Small intestine (tissue), 7 donors: ENCODE measurements around the gene TMEM156. TPM values are rescaled to one million over a fixed set of nuclear protein-coding genes. Genes with fewer than 3 reads are reported as not detected.
"Not testable (repeated sequence)": the region's sequence is repeated elsewhere in the genome, so short reads cannot be mapped to it uniquely, and the experiment has no call there.

ENCODE experiments used
- DNase-seq, 2 donors: peaks; one replicate each; pipeline versions ENCODE4 v3.0.0 to v3.0.0-alpha.2; 2013
- FAIRE-seq: peaks from 2 replicates; lab custom pipeline; 2012; peaks lifted over from hg19 to GRCh38; lab: Jason Lieb, UNC
- H3K27ac ChIP-seq, 3 donors: one replicate each; pipeline ENCODE4 v1.5.1; 2013; ENCODE audit warnings: low read length in 2 of 3, mild to moderate bottlenecking in 2 of 3, control low read depth in 1 of 3, inconsistent platforms in 1 of 3, low read depth in 1 of 3, moderate library complexity in 1 of 3
- H3K27me3 ChIP-seq, 3 donors: one replicate each; pipeline ENCODE4 v1.6.1; 2013; ENCODE audit warnings: low read length in 3 of 3, inconsistent platforms in 1 of 3; ENCODE audit not compliant: control insufficient read depth in 3 of 3, insufficient read depth in 3 of 3
- H3K36me3 ChIP-seq, 3 donors: one replicate each; pipeline ENCODE4 v1.6.1; 2013; ENCODE audit warnings: low read length in 3 of 3, inconsistent platforms in 1 of 3, low read depth in 1 of 3, mild to moderate bottlenecking in 1 of 3, moderate library complexity in 1 of 3; ENCODE audit not compliant: control insufficient read depth in 3 of 3, insufficient read depth in 2 of 3
- H3K4me1 ChIP-seq, 3 donors: one replicate each; pipeline ENCODE4 v1.6.1; 2013; ENCODE audit warnings: low read length in 2 of 3, inconsistent platforms in 1 of 3, low read depth in 1 of 3, mild to moderate bottlenecking in 1 of 3, moderate library complexity in 1 of 3; ENCODE audit not compliant: control insufficient read depth in 3 of 3, insufficient read depth in 2 of 3
- H3K4me3 ChIP-seq, 3 donors: one replicate each; pipeline ENCODE4 v1.5.1; 2013; ENCODE audit warnings: low read length in 3 of 3, control low read depth in 1 of 3, inconsistent platforms in 1 of 3, low read depth in 1 of 3, mild to moderate bottlenecking in 1 of 3, moderate library complexity in 1 of 3
- H3K9me3 ChIP-seq, 2 donors: one replicate each; pipeline ENCODE4 v1.6.1; 2013; ENCODE audit warnings: low read depth in 1 of 2, low read length in 1 of 2; ENCODE audit not compliant: control insufficient read depth in 2 of 2, insufficient read depth in 1 of 2
- WGBS, 3 donors: extraction: QIAGEN DNeasy Blood & Tissue Kit; methylation state at CpG; one replicate each; pipeline ENCODE4 v1.1.7; 2013; 5-methylcytosine and 5-hydroxymethylcytosine counted together
- polyA plus RNA-seq, 4 donors: library from polyadenylated mRNA; stranded (reverse) in 3 of 4; unstranded in 1 of 4; fragments of 200-250 nt in 3 of 4; fragments of 120-200 nt in 1 of 4; gene quantifications; one replicate each; pipeline versions ENCODE4 v1.2.1 to v1.2.3, GENCODE V29; 2013
- donor health status: healthy with polysubstance abuse.
- donor health status: control.
- donor health status: control.
- donor health status: Bipolar disorder and iron deficiency.
- donor health status: healthy.

Gene TMEM156
- polyA plus RNA-seq, 4 donors = 1.2 to 2.2 (median 1.4) TPM; not detected in 1

- Histone ChIP-seq H3K4me3 (no peak overlapping the region), H3K27ac (no peak overlapping the region), H3K9me3 (peaks cover 0 to 5% of the 10 kb centered on the region in 2 donors), H3K36me3 (no peaks in the 10 kb centered on the region), H3K4me1 (no peaks in the 10 kb centered on the region), H3K27me3 (no peaks in the 10 kb centered on the region)
- 87 to 89% (median 89%) methylated on average over 2 of the region's 2 CpGs for WGBS, 3 donors
- DNase-seq (no peak), FAIRE-seq (no peak)
Measured at GRCh38 chr4:38995660-38996005, 36.6 kb downstream of the TMEM156 start.

- Histone ChIP-seq H3K4me3 (no peak overlapping the region), H3K4me1 (no peaks in the 10 kb centered on the region), H3K27ac (no peak overlapping the region), H3K9me3 (no peaks in the 10 kb centered on the region), H3K36me3 (no peaks in the 10 kb centered on the region), H3K27me3 (no peaks in the 10 kb centered on the region)
- no peak for FAIRE-seq
- no peak for DNase-seq
- WGBS, 3 donors = 93 to 95% (median 95%) methylated on average over 4 of the region's 4 CpGs
Measured at GRCh38 chr4:38994135-38994534, 38.1 kb downstream of the TMEM156 start.

- Histone ChIP-seq H3K4me1 (no peaks in the 10 kb centered on the region), H3K4me3 (no peak overlapping the region), H3K9me3 (no peaks in the 10 kb centered on the region), H3K27me3 (no peaks in the 10 kb centered on the region), H3K36me3 (no peaks in the 10 kb centered on the region), H3K27ac (no peak overlapping the region)
- WGBS, 3 donors = 90 to 93% (median 92%) methylated on average over 3 of the region's 3 CpGs
- FAIRE-seq (no peak), DNase-seq (no peak)
Measured at GRCh38 chr4:38993683-38994082, 38.5 kb downstream of the TMEM156 start.

GRCh38 chr4:38990241-38990640 is 42.0 kb downstream of the TMEM156 start:
- WGBS, 3 donors = 27 to 70% (median 29%) methylated on average over 5 of the region's 5 CpGs
- H3K4me3 ChIP-seq = no peak overlapping the region
- H3K4me1 ChIP-seq = no peaks in the 10 kb centered on the region
- H3K27ac ChIP-seq = no peak overlapping the region
- H3K36me3 ChIP-seq = no peaks in the 10 kb centered on the region
- H3K27me3 ChIP-seq = no peaks in the 10 kb centered on the region
- H3K9me3 ChIP-seq = no peaks in the 10 kb centered on the region
- no peak for FAIRE-seq
- DNase-seq = peak in 1 of 2 donors; percentile 69

GRCh38 chr4:38989487-38989886 is 42.7 kb downstream of the TMEM156 start:
- no peak for FAIRE-seq
- H3K27ac ChIP-seq = no peak overlapping the region
- no peaks in the 10 kb centered on the region for H3K9me3 ChIP-seq
- DNase-seq = no peak
- H3K27me3 ChIP-seq = no peaks in the 10 kb centered on the region
- WGBS, 3 donors = 95 to 99% (median 95%) methylated on average over 6 of the region's 6 CpGs
- H3K4me3 ChIP-seq = no peak overlapping the region
- H3K4me1 ChIP-seq = no peaks in the 10 kb centered on the region
- H3K36me3 ChIP-seq = no peaks in the 10 kb centered on the region

- not testable (repeated sequence) for H3K36me3 ChIP-seq, H3K4me3 ChIP-seq, H3K9me3 ChIP-seq, H3K4me1 ChIP-seq, H3K27me3 ChIP-seq, H3K27ac ChIP-seq, FAIRE-seq, DNase-seq
- WGBS, 3 donors = 82 to 88% (median 87%) methylated on average over 8 to 9 of the region's 9 CpGs
Measured at GRCh38 chr4:38988353-38988752, 43.9 kb downstream of the TMEM156 start.

- no peak overlapping the region for H3K4me3 ChIP-seq
- no peaks in the 10 kb centered on the region for H3K27me3 ChIP-seq
- no peak overlapping the region for H3K27ac ChIP-seq
- DNase-seq = no peak
- H3K36me3 ChIP-seq = no peaks in the 10 kb centered on the region
- no peak for FAIRE-seq
- no peaks in the 10 kb centered on the region for H3K9me3 ChIP-seq
- H3K4me1 ChIP-seq = no peaks in the 10 kb centered on the region
Measured at GRCh38 chr4:38987491-38987890, 44.7 kb downstream of the TMEM156 start.

GRCh38 chr4:38985410-38986100 is 46.7 kb downstream of the TMEM156 start:
- Histone ChIP-seq H3K36me3 (no peaks in the 10 kb centered on the region), H3K27ac (peak overlapping the region in 1 of 3 donors; percentile 36), H3K9me3 (no peaks in the 10 kb centered on the region), H3K4me1 (no peaks in the 10 kb centered on the region), H3K27me3 (no peaks in the 10 kb centered on the region), H3K4me3 (no peak overlapping the region)
- 55 to 72% (median 67%) methylated on average over 10 of the region's 10 CpGs for WGBS, 3 donors
- no peak for FAIRE-seq
- no peak for DNase-seq
